Activated T-cell treated with anti-CD3 and anti-CD28 coated beads for 4 hours (primary cell): Measurements from ENCODE around the gene CMTM4.

ENCODE experiments used
- DNase-seq: peaks from one replicate; pipeline ENCODE4 v3.0.0-alpha.2; 2020

Gene CMTM4

GRCh38 chr16:66696669-66697630 lies at the start of gene CMTM4:
Gene CMTM4 (minus strand): TSS chr16:66696743. CDS start chr16:66696525, 218 bp downstream.
- DNase-seq, result peak; percentile 56

GRCh38 chr16:66746048-66746447 lies 49.5 kb upstream of the CMTM4 start:
- no peak for DNase-seq

GRCh38 chr16:66741950-66742808 lies 45.6 kb upstream of the CMTM4 start:
- no peak for DNase-seq

GRCh38 chr16:66741169-66741900 lies 44.8 kb upstream of the CMTM4 start:
- no peak for DNase-seq

GRCh38 chr16:66740533-66740932 lies 44.0 kb upstream of the CMTM4 start:
- DNase-seq, result no peak

- DNase-seq, result peak; percentile 14
These were observed 43.5 kb upstream of the CMTM4 start for GRCh38 chr16:66740010-66740409.

GRCh38 chr16:66735891-66736290 lies 39.3 kb upstream of the CMTM4 start:
- no peak for DNase-seq

- DNase-seq, result no peak
These were observed 34.6 kb upstream of the CMTM4 start for GRCh38 chr16:66731101-66731500.

GRCh38 chr16:66728804-66729203 lies 32.3 kb upstream of the CMTM4 start:
- no peak for DNase-seq

- DNase-seq, result no peak
These were observed 31.7 kb upstream of the CMTM4 start for GRCh38 chr16:66728117-66728787.

- DNase-seq, result no peak
These were observed 24.2 kb upstream of the CMTM4 start for GRCh38 chr16:66720766-66721165.

- no peak for DNase-seq
These were observed 22.7 kb upstream of the CMTM4 start for GRCh38 chr16:66719246-66719645.

- no peak for DNase-seq
These were observed 21.2 kb upstream of the CMTM4 start for GRCh38 chr16:66717776-66718175.

GRCh38 chr16:66717112-66717675 lies 20.7 kb upstream of the CMTM4 start:
- DNase-seq, result no peak

GRCh38 chr16:66714654-66715307 lies 18.2 kb upstream of the CMTM4 start:
- DNase-seq, result no peak

- no peak for DNase-seq
These were observed 17.5 kb upstream of the CMTM4 start for GRCh38 chr16:66714062-66714461.

GRCh38 chr16:66713076-66713475 lies 16.5 kb upstream of the CMTM4 start:
- DNase-seq, result no peak

- no peak for DNase-seq
These were observed 16.0 kb upstream of the CMTM4 start for GRCh38 chr16:66712512-66712911.

GRCh38 chr16:66711581-66711980 lies 15.0 kb upstream of the CMTM4 start:
- no peak for DNase-seq

- no peak for DNase-seq
These were observed 9.9 kb upstream of the CMTM4 start for GRCh38 chr16:66706506-66706880.

- DNase-seq, result no peak
These were observed 9.4 kb upstream of the CMTM4 start for GRCh38 chr16:66705790-66706505.
